Esophagus muscularis mucosa (tissue), 4 donors: ENCODE measurements around the gene ZNF486.

Experiments used
- CTCF ChIP-seq, 3 experiments: fragments of 200-600 bp in 2 of 3; fragments of 450-650 bp in 1 of 3; sonication (generic) in 2 of 3; IDR thresholded peaks; one replicate each; pipeline ENCODE4 v1.5.1; 2017 to 2019; ENCODE audit warnings: antibody characterized with exemption in 3 of 3, mild to moderate bottlenecking in 2 of 3, moderate library complexity in 1 of 3
- EP300 ChIP-seq: sonication (generic); formaldehyde crosslinking; IDR thresholded peaks from one replicate; pipeline ENCODE4 v1.6.1; 2017; ENCODE audit warnings: antibody characterized with exemption
- POLR2A ChIP-seq: fragments of 450-650 bp; IDR thresholded peaks from one replicate; pipeline ENCODE4 v1.6.1; 2017; ENCODE audit warnings: antibody characterized with exemption, moderate library complexity, mild to moderate bottlenecking, low read depth
- POLR2AphosphoS5 ChIP-seq, 2 donors: sonication (generic); formaldehyde crosslinking; IDR thresholded peaks; one replicate each; pipeline ENCODE4 v1.6.1; 2017; ENCODE audit warnings: antibody characterized with exemption in 2 of 2

- TF ChIP-seq POLR2AphosphoS5 (IDR thresholded peaks at IDR 0.05) (no peak), CTCF (IDR thresholded peaks at IDR 0.05) (no peak), POLR2A (no peak), EP300 (no peak)
Observed at GRCh38 chr19:20171285-20171684, 4.3 kb downstream of the ZNF486 start.
